Fibroblast of lung (primary cell): ENCODE results near the gene DEPDC1. TPM values are rescaled to one million over a fixed set of nuclear protein-coding genes. Genes with fewer than 3 reads are reported as not detected.

ENCODE experiments used
- DNase-seq, 2 donors: peaks; one replicate each; pipeline versions ENCODE4 v3.0.0 to v3.0.0-alpha.2; 2010; ENCODE audit warnings: low read depth in 2 of 2
- H2AFZ ChIP-seq: 2 replicates; pipeline ENCODE4 v1.5.1; 2012; ENCODE audit warnings: low read length, control low read depth, inconsistent platforms
- H3K27ac ChIP-seq: 2 replicates; pipeline ENCODE4 v1.5.1; 2011; ENCODE audit warnings: low read length, control low read depth; ENCODE audit not compliant: insufficient read depth
- H3K27me3 ChIP-seq: 2 replicates; pipeline ENCODE4 v1.5.1; 2011; ENCODE audit warnings: mild to moderate bottlenecking, low read length; ENCODE audit not compliant: control insufficient read depth, insufficient read depth
- H3K36me3 ChIP-seq: 2 replicates; pipeline ENCODE4 v1.5.1; 2011; ENCODE audit warnings: low read length; ENCODE audit not compliant: control insufficient read depth, insufficient read depth
- H3K4me1 ChIP-seq: 2 replicates; pipeline ENCODE4 v1.5.1; 2011; ENCODE audit warnings: low read length; ENCODE audit not compliant: control insufficient read depth, insufficient read depth; ENCODE audit errors: extremely low read depth
- H3K4me2 ChIP-seq: 2 replicates; pipeline ENCODE4 v1.5.1; 2011; ENCODE audit warnings: low read length, control low read depth; ENCODE audit not compliant: insufficient read depth; ENCODE audit errors: extremely low read depth
- H3K4me3 ChIP-seq, 4 experiments: fragments of 200-600 bp in 1 of 4; sonication (generic) in 1 of 4; replicated peaks in 1 of 4; 2 replicates each; pipeline ENCODE4 v1.5.1; 2011 to 2016; ENCODE audit warnings: low read length in 4 of 4, low read depth in 3 of 4, mild to moderate bottlenecking in 3 of 4, control low read depth in 2 of 4, inconsistent platforms in 1 of 4, mixed read lengths in 1 of 4; ENCODE audit not compliant: insufficient read depth in 1 of 4; ENCODE audit errors: control extremely low read depth in 1 of 4
- H3K79me2 ChIP-seq: 2 replicates; pipeline ENCODE4 v1.5.1; 2012; ENCODE audit warnings: mild to moderate bottlenecking, low read length, inconsistent platforms; ENCODE audit not compliant: control insufficient read depth, insufficient read depth
- H3K9ac ChIP-seq: 2 replicates; pipeline ENCODE4 v1.5.1; 2011; ENCODE audit warnings: mild to moderate bottlenecking, low read length, control low read depth; ENCODE audit not compliant: insufficient read depth
- H3K9me3 ChIP-seq: 2 replicates; pipeline ENCODE4 v1.5.1; 2012; ENCODE audit warnings: low read depth, low read length; ENCODE audit not compliant: control insufficient read depth, insufficient read depth
- H4K20me1 ChIP-seq: 2 replicates; pipeline ENCODE4 v1.5.1; 2011; ENCODE audit warnings: low read length; ENCODE audit not compliant: control insufficient read depth, insufficient read depth; ENCODE audit errors: extremely low read depth
- CTCF ChIP-seq, 2 donors: IDR thresholded peaks in 1 of 2; conservative IDR thresholded peaks in 1 of 2; 1 replicate in 1 of 2; 2 replicates in 1 of 2; pipeline ENCODE4 v1.5.1; 2011 to 2012; ENCODE audit warnings: low read length in 2 of 2, control low read depth in 1 of 2, inconsistent platforms in 1 of 2, low read depth in 1 of 2, mild to moderate bottlenecking in 1 of 2
- EZH2 ChIP-seq: IDR thresholded peaks from 2 replicates; pipeline ENCODE4 v1.5.1; 2012; ENCODE audit warnings: low read length, control low read depth, mild to moderate bottlenecking; ENCODE audit errors: missing control alignments
- polyA plus RNA-seq, 2 donors: library from polyadenylated mRNA; depleted of rRNA in 1 of 2; stranded (reverse) in 1 of 2; unstranded in 1 of 2; fragments of >200 nt; gene quantifications; 2 replicates each; pipeline ENCODE4 v1.2.1, GENCODE V29; 2011 to 2012; ENCODE audit warnings: missing spikeins in 1 of 2
- total RNA-seq: library from RNA; depleted of rRNA; stranded (reverse); fragments of >200 nt; gene quantifications from 2 replicates; pipeline ENCODE4 v1.2.1, GENCODE V29; 2014

Gene DEPDC1
- total and polyA plus RNA-seq, 2 donors (not counting 1 experiment from before 2014, with no cell fraction given), result 8.0 to 8.8 TPM

- H3K9me3 ChIP-seq, result no peaks in the 10 kb centered on the region
- H3K4me2 ChIP-seq, result no peak overlapping the region
- H3K36me3 ChIP-seq, result no peaks in the 10 kb centered on the region
- no peak overlapping the region for H3K9ac ChIP-seq
- H2AFZ ChIP-seq, result no peak overlapping the region
- DNase-seq, result no peak
- TF ChIP-seq CTCF (conservative IDR thresholded peaks at IDR 0.05 in 1 of 2, IDR thresholded peaks at IDR 0.05 in 1 of 2; ENCODE audit: low read depth in 1 of 2, low read length in 2 of 2), result no peak
- TF ChIP-seq EZH2, result no peak
- no peaks in the 10 kb centered on the region for H3K79me2 ChIP-seq
- no peaks in the 10 kb centered on the region for H3K4me1 ChIP-seq
- no peaks in the 10 kb centered on the region for H3K27me3 ChIP-seq
- no peaks in the 10 kb centered on the region for H4K20me1 ChIP-seq
- no peak overlapping the region for H3K4me3 ChIP-seq
- H3K27ac ChIP-seq, result no peak overlapping the region
These were observed 28.9 kb upstream of the DEPDC1 start for GRCh38 chr1:68525781-68526180.

- TF ChIP-seq EZH2 (no peak), CTCF (conservative IDR thresholded peaks at IDR 0.05 in 1 of 2, IDR thresholded peaks at IDR 0.05 in 1 of 2; ENCODE audit: low read depth in 1 of 2, low read length in 2 of 2) (no peak)
These were observed 24.4 kb upstream of the DEPDC1 start for GRCh38 chr1:68521286-68521685.

GRCh38 chr1:68516066-68516465 is 19.2 kb upstream of the DEPDC1 start:
- Histone ChIP-seq H3K9me3 (no peaks in the 10 kb centered on the region), H3K27ac (no peak overlapping the region), H2AFZ (no peak overlapping the region), H3K4me1 (no peaks in the 10 kb centered on the region), H3K4me3 (no peak overlapping the region), H3K79me2 (no peaks in the 10 kb centered on the region), H3K9ac (no peak overlapping the region), H3K36me3 (no peaks in the 10 kb centered on the region), H4K20me1 (no peaks in the 10 kb centered on the region), H3K4me2 (no peak overlapping the region), H3K27me3 (no peaks in the 10 kb centered on the region)
- no peak for TF ChIP-seq CTCF (conservative IDR thresholded peaks at IDR 0.05 in 1 of 2, IDR thresholded peaks at IDR 0.05 in 1 of 2; ENCODE audit: low read depth in 1 of 2, low read length in 2 of 2)
- no peak for TF ChIP-seq EZH2
- DNase-seq, result peak in 1 of 2 donors; percentile 54

More at GRCh38 chr1:68521286-68521685, 24.4 kb upstream of the DEPDC1 start:
- Histone ChIP-seq H2AFZ (no peak overlapping the region), H3K27me3 (no peaks in the 10 kb centered on the region), H3K9ac (no peak overlapping the region), H3K9me3 (no peaks in the 10 kb centered on the region), H3K4me2 (no peak overlapping the region), H3K4me3 (no peak overlapping the region), H3K4me1 (no peaks in the 10 kb centered on the region), H3K36me3 (no peaks in the 10 kb centered on the region), H3K79me2 (no peaks in the 10 kb centered on the region), H3K27ac (no peak overlapping the region), H4K20me1 (no peaks in the 10 kb centered on the region)
- no peak for DNase-seq
